T follicular helper cell (primary cell): ENCODE results near the gene DTX2.
"Not testable (repeated sequence)": the region's sequence is repeated elsewhere in the genome, so short reads cannot be mapped to it uniquely, and the experiment has no call there.

Experiments
- DNase-seq: peaks from one replicate; pipeline ENCODE4 v3.0.0-alpha.2; 2020; ENCODE audit warnings: low read depth

The DTX2 gene

GRCh38 chr7:76443846-76444245 lies 17.7 kb upstream of the DTX2 start:
- not testable (repeated sequence) for DNase-seq

DNA sequence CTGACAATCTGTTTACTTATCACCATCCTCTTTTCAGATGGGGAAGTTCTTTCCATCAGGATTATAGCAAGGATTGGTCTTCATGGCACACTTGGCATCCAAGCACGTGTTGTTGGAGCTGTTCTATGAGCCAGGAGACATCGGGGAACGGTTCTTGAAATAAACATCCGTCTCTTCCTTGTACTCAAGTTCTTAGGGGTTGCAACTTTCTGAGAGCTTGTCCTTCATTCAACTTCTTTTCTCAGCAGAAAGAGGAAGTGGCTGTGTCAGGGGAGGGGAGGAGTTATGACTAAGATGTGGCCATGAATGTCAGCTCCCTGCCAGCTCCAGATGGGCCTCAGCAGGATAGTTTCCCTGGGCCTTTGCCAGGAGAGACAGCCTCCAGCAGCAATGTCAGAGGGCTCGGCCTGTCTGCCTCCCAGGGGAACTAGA lies 15.9 kb upstream of the DTX2 start:
- DNase-seq: not testable (repeated sequence)

GRCh38 chr7:76457017-76457416 lies 4.5 kb upstream of the DTX2 start:
- DNase-seq: not testable (repeated sequence)

GRCh38 chr7:76458504-76458903 lies 3.0 kb upstream of the DTX2 start:
- not testable (repeated sequence) for DNase-seq

DNA sequence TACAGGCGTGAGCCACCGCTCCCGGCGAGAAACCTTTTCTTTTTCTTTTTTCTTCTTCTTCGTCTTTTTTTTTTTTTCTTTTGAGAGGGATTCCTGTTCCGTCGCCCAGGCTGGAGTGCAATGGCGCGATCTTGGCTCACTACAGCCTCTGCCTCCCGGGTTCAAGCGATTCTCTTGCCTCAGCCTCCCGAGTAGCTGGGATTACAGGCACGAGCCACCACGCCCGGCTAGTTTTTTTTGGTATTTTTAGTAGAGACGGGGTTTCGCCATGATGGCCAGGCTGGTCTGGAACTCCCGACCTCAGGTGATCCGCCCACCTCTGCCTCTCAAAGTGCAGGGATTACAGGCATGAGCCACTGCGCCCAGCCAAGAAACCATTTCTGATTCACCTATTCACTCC lies 742 bp upstream of the DTX2 start:
- DNase-seq: not testable (repeated sequence)

DNA sequence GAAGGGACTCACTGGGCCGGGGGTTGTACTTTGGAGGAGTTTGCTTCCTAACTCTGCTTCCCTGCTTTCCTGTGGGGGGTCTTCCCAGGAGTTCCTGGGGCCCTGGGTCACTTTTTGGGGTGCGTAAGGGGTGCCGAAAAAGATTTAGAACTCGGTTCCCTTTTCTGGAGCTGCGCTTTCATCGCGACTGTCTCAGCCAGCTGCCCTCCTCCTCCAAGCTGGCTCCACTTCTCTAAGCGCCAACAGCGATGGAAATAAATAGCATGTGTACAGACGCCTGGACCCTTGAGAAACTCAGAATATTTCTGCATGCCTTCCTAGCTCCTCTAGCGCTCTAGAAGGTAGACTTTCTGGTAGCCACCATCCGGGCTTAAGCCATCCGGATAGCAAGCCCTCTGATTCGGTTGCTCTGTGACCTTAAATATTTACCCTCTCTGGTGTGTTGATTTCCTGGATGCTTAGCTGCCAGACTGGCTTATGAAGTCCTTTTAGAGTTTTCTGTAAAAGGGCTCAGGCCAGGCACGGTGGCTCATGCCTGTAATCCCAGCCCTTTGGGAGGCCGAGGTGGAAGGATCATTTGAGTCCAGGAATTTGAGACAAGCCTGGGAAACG lies 868 bp downstream of the DTX2 start:
- not testable (repeated sequence) for DNase-seq

DNA sequence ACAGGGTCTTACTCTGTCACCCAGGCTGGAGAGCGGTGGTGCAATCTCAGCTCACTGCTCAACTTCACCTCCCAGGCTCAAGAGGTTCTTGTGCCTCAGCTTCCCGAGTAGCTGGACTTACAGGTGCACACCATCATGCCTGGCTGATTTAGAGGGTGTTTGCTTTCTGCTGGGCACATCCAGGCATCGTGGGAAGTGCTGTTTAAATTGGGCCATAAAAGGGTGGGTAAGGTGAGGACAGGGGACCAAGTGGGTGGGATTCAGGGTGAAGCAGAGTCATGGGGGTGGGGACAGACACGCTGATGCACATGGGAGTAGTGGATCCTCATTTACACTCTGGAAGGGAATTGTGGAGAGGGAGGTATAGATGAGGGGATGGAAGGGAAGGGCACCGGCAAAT lies 3.5 kb downstream of the DTX2 start:
- not testable (repeated sequence) for DNase-seq

DNA sequence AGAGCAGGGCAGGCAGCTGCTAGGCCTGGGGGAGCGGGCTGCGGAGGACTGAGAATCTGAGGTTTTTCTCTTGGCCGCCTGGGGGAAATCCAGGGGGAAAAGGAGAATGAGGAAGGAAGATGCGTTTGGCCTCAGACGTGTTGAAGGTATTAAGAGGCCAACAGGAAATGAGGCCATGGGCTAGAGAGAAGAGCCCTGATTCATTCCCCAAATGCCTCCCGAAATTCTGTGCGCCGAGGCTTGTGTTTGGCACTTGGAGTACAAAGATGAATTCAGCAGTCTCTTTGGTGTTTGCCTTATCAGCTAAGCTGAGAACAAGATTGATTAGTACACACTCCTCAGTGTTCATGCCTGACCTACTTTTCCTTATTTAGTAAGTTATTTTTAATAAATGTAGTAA lies 4.4 kb downstream of the DTX2 start:
- not testable (repeated sequence) for DNase-seq

DNA sequence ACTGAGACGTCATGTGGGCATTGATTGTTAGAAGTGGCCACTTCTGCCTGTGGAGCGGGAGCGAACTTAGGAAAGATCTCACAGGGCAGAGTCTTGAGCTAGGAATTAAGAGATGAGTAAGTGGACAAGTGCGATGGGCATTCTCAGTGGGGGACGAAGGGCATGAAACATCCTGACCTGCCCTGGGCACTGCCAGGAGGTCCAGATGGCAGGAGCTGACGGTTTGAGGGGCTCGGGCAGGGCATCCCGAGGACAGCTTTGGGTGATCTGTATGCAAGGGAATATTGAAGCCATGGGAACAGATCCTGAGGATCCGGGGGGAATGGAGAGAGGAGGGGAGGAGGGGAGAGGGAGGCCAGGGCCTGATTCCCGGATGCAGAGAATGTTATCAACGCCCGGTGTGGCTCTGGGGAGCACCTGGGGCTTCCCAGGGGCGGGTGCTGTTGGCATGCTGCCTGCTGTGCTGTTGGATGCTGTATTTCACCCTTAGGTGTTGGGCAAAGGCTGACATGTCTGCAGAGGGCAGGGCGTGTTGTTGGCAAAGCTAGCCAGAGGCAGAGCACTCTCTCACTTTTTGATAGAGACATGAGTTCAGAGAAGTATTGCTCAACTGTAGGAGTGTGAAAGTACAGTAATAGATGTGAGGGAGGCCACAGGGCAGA lies 6.4 kb downstream of the DTX2 start:
- not testable (repeated sequence) for DNase-seq

DNA sequence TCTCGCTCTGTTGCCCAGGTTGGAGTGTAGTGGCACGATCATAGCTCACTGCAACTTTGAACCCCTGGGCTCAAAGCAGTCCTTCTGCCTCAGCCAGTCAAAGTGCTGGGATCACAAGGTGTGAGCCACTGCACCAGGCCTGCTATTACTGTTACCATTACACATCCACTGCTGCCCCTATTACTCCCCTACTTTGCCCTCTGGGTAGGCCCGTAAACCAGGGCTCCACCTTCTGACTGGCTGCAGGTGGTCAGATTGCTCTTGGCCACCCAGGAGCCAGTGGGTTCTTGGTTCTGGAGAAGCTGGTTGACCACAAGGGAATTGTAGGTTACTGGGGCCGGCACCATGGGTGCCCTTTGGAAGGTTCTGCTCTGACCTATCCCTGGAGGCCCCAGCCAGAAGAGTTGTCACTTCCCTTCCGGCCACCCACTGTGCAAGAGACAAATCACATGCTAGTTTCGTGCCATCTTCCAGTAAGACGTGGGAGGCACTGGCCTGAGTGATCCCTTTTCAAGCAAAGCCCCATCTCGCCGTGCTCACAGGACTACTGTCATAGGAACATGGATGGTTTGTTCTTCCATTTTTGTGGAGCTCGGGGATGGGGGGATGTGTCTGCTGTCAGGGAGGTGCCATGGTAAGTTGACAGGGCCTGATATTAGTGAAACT lies 10.2 kb downstream of the DTX2 start:
- DNase-seq: not testable (repeated sequence)

DNA sequence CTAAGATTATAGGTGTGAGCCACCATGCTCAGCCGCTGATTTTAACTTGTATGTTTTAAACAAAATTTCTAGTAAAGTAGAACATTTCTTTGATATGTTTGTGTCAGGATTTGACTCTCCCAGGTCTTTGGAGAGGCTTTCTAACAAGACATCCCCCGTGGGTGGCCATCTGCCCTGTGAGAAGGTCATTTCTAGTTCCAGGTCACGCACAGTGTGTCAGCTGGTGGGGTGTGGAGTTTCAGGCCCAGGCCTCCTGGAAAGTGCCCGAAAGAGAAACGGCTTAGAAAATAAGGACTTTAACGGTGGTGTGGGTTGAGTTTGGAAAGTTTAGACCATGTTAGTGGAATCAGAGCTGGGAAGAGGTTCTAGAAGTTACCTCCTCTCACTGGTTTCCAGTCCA lies 11.6 kb downstream of the DTX2 start:
- DNase-seq: not testable (repeated sequence)

DNA sequence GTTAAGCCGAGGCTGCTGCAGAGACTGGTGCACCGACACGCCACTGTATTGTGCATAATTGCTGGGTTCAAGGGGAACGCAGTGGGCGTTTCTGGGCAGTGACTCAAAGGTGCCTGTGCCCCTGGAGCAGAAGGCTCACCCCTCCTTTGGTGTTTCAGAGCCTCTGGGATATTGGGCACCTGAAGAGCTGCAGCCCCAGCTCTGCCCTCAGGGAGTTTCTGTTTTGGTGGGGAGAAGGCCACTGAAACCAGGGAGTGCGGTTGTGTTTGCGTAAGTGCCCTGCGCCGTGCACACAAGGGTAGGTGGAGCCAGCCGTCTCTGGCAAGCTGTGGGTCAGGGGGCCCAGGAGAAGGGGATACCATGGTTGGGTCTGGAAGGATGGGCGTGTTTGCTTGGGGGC lies 14.8 kb downstream of the DTX2 start:
- not testable (repeated sequence) for DNase-seq

DNA sequence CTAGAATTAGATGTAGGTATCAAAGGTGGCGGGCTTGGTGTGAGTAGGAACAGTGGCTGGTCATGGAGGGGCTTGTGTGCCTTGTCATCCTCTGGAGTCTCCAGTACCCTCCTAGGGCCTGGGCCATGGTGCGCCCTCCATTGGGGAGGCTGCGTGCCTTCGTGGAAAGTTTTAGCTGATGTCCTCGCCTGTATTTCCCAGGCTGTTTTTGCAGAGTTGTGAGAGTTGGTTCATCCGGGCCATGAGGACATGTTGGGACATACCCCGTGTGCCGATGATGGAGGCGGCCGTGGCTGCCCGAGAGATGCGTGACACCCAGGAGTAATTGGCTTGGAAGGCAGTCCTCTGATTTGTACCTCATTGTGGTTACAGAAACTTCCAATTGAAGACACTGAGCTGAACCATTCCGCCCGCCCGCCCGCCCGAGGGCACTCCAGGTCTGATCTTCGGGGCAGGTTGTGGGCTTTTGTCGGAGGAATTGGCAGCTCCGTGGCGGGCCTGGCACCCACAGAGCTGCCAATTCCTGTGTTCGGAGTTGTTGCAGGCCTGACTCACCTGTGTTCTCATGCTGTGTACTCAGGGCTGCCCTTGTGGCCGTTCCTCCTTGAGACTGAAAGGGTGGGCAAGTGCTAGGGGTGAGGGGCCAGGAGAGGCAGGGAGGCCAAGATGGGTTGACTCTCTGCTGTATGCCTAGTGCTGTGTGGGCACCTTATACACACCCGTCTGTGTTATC lies 15.4 kb downstream of the DTX2 start:
- not testable (repeated sequence) for DNase-seq

DNA sequence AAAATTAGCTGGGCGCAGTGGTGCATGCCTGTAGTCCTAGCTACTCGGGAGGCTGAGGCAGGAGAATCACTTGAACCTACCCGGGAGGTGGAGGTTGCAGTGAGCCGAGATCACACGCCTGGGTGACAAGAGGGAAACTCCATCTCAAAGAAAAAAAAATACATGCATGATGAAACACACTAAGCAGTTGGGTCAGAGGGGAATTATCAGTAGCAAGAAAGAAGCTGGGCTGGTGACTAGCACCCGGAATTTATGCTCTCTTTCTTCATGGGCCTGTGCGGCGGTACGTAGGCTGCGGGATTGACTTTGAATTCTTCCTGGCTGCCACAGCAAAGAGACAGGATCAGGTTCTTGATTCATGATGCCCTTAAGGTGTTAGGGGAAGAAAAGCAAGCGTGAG lies 18.1 kb downstream of the DTX2 start:
- not testable (repeated sequence) for DNase-seq

DNA sequence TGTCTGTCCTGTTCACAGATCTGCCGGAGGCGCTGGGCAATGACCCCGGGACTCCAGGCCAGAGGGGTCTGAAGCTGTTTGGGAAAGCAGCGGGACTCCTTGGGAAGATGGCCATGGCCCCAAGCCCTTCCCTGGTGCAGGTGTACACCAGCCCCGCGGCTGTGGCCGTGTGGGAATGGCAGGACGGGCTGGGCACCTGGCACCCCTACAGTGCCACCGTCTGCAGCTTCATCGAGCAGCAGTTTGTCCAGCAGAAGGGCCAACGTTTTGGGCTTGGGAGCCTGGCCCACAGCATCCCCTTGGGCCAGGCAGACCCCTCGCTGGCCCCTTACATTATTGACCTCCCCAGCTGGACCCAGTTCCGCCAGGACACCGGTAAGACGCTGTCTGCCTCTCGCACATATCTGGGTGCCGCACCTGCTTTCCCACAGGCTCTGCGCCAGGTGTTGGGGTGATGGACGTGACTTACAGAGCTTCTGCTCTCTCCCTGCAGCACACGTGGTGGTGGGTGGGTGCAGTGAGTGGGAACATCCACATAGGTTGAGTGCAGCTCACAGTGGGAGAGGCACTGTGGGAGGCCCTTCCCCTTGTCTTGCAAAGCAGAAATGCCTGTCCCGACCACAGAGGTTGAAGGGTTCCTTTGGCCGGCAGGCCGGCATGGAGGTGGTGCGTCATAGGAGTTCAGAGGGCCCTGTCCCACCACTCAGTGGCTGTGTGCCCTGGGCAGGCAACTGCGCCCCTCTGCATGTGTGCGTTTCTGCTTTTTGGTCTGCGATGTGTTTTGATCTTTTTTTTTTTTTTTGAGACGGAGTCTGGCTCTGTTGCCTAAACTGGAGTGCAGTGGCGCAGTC lies 19.1 kb downstream of the DTX2 start:
- not testable (repeated sequence) for DNase-seq

- not testable (repeated sequence) for DNase-seq
Measured at GRCh38 chr7:76482660-76483059, 21.2 kb downstream of the DTX2 start.

GRCh38 chr7:76483081-76483480 lies 21.6 kb downstream of the DTX2 start:
- DNase-seq: not testable (repeated sequence)

DNA sequence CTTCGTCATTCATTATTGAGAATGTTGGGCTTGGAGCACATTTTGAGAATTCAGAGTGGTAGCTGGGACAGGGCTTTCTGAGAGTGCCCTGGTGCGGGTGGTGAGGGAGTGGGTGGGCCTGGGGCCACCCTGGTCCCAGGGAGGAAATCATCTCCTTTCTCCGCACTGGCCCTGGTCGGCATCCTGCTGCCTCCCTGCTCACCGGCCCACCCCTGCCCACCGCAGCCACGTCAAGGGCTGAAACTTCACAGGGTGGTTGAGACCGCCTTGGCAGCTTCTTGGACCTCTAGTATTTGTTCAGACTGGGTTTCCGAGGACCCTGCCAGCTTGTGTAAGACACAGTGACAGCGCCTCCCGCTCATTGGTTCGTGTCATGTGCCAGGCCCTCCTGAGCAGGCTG lies 22.9 kb downstream of the DTX2 start:
- DNase-seq: not testable (repeated sequence)

DNA sequence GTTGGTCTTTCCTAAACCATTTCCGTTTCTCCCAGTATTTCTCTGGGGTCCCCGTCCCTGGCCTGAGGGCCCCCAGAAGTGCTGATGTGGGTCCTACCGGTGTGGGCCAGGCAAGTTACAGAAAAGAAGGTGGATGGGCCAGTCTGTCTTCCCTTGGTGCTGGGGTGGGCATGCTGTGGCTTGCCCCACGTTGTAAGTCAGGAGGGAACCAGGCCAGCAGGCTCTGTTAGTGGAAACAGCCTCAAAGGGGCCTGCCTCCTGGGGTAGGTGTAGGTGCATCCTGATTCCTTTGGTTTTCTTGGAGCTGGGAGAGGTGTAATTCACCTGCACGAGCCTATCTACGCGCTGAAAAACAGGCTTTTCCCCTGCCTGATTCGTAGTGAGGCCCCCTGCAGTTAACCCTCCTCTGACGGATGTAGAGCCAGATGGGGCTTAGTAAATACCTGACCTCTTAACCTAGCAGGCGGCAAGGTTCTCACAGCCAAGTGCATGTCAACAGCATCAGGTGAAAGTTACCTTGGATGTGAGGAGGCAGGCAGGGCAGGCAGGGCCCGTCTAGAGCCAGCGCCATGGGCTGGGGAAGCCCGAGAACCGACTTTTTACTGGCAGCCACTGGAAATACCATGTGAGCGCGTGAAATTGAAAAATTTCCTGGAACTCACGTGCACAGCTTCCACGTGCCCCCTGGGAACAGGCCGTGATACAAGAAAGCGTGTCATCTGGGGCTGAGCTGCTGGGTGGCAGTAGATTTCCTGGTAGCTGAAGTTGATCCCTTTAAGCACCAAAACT lies 24.5 kb downstream of the DTX2 start:
- DNase-seq: not testable (repeated sequence)

DNA sequence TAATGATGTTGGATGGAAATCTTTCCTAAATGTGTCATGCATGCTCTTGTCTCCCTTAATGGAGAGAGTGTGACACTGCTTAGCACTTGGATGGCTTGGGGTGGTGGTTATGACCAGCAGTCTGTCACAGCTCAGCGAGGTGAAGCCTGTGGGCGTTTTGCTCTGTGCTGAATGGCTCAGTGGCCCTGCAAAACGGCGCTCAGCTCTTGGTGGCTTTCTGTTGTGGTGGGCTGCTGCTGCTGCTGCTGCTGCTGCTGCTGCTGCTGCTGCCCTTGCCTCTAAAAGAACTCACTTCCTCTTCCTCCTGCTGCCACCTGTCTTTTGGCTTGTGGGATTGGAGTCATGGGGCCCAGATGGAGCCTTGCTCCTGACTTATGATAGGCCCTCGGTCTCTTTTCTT lies 25.1 kb downstream of the DTX2 start:
- DNase-seq: not testable (repeated sequence)

GRCh38 chr7:76487969-76488368 lies 26.5 kb downstream of the DTX2 start:
- not testable (repeated sequence) for DNase-seq
